Measurements from ENCODE around the gene WDR11. TPM values are rescaled to one million over a fixed set of nuclear protein-coding genes. Genes with fewer than 3 reads are reported as not detected.

The WDR11 gene
- total and polyA plus RNA-seq, 9 of the 15 experiments (the other 6 are each of a cell fraction or from before 2014, with no cell fraction given): 12.4 to 50.7 (median 23.6) TPM

DNA sequence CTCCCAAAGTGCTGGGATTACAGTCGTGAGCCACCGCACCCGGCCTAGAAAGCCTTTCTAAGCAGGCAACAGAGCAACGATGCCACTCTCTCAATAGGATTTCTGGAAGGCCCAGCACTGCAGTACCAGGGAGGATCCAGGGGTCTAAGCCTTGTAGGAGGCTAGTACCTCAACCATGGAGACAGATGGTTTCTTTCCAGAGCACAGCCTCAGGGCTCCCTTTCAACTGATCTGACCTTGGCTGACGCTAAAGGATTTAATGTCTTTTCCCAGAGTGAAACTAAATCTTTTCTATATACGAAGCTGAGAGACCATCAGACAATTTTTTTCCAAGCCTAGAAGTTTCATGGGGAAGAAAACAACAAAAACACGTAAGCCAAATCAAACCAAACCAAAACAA lies 78.0 kb downstream of the WDR11 start:
- Histone ChIP-seq H3K4me1 (replicated peaks in 1 of 2; ENCODE audit: control insufficient read depth in 2 of 2, insufficient read depth in 2 of 2, low read length in 2 of 2) (no peaks in the 10 kb centered on the region), H3K9ac (ENCODE audit: insufficient read depth in 1 of 2, low read depth in 2 of 2, low read length in 2 of 2) (no peak overlapping the region), H3K9me3 (replicated peaks; ENCODE audit: control insufficient read depth, insufficient read depth, low read depth, low read length) (no peaks in the 10 kb centered on the region), H3K27ac (ENCODE audit: extremely low read depth, low read depth, low read length) (no peak overlapping the region), H3K36me3 (ENCODE audit: control insufficient read depth, insufficient read depth, low read length) (no peaks in the 10 kb centered on the region), H3K9me1 (ENCODE audit: control insufficient read depth, insufficient read depth, low read length) (no peaks in the 10 kb centered on the region), H3K4me2 (ENCODE audit: insufficient read depth, low read length) (no peak overlapping the region), H3K4me3 (no peak overlapping the region), H4K20me1 (replicated peaks; ENCODE audit: control insufficient read depth, insufficient read depth, low read length) (no peaks in the 10 kb centered on the region), H2AFZ (ENCODE audit: low read depth, low read length) (no peak overlapping the region), H3K27me3 (ENCODE audit: control insufficient read depth in 2 of 2, insufficient read depth in 2 of 2, low read length in 2 of 2) (peaks cover 0 to 15% of the 10 kb centered on the region in 2 experiments; a peak in 2 of 5 replicates), H3K79me2 (ENCODE audit: control insufficient read depth, insufficient read depth, low read length) (no peaks in the 10 kb centered on the region)
- CTCF ChIA-PET (ENCODE audit: low intra/inter-chr PET ratio): no interaction called here
- DNase-seq (ENCODE audit: extremely low read depth in 1 of 4, low spot score in 3 of 4): no peak
- 0% methylated on average over 3 of the region's 7 CpGs for WGBS (ENCODE audit: insufficient coverage, low coverage, missing lambda C conversion rate)
- in situ Hi-C loops (cut with MboI): loop anchor here (25.0 kb wide), 1 partner anchor 983 kb away; no protein-coding TSS in a partner anchor
- intact Hi-C loops (cut with micrococcal nuclease): no loop called here
- no peak for ATAC-seq
- no TSS peak for BruUV-seq (replicated peaks)
- TF ChIP-seq RNF219 (CRISPR knock-in tag; IDR thresholded peaks at IDR 0.05) (no peak), HDGF (IDR thresholded peaks at IDR 0.05) (no peak), HCFC1 (IDR thresholded peaks at IDR 0.05; ENCODE audit: low read depth, low read length) (no peak), DNMT1 (IDR thresholded peaks at IDR 0.05) (no peak), ZKSCAN1 (IDR thresholded peaks at IDR 0.05; ENCODE audit: low read depth, low read length) (no peak), ZNF766 (CRISPR knock-in tag; conservative IDR thresholded peaks at IDR 0.05) (no peak)
- no peak for FAIRE-seq
- POLR2A ChIA-PET: no interaction called here

All from K562 (cell line).